ENCODE results near the gene CAPN12.
"Not testable (repeated sequence)": the region's sequence is repeated elsewhere in the genome, so short reads cannot be mapped to it uniquely, and the experiment has no call there.

CAPN12 gene

DNA sequence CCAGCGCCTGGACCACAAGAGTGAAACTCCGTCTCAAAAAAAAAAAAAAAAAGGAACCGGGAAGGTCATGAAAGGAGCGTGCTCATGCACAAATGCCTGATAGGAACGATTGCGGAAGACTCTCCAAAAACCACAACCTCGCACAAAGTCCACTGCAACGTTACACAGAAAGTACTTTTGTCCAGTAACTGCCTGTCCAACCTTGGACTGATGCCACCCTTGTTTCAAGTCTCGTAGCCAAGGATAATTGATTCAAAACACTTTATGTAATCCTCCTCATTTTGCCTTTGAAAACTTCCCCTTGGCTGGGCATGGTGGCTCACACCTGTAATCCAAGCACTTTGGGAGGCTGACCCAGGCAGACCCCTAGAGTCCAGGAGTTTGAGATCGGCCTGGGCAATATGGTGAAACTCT, 15.3 kb upstream of the CAPN12 start:
- no peak for DNase-seq
- no peaks in the 10 kb centered on the region for H3K9me3 ChIP-seq (ENCODE audit: severe bottlenecking)
- TF ChIP-seq, protein P1, sequence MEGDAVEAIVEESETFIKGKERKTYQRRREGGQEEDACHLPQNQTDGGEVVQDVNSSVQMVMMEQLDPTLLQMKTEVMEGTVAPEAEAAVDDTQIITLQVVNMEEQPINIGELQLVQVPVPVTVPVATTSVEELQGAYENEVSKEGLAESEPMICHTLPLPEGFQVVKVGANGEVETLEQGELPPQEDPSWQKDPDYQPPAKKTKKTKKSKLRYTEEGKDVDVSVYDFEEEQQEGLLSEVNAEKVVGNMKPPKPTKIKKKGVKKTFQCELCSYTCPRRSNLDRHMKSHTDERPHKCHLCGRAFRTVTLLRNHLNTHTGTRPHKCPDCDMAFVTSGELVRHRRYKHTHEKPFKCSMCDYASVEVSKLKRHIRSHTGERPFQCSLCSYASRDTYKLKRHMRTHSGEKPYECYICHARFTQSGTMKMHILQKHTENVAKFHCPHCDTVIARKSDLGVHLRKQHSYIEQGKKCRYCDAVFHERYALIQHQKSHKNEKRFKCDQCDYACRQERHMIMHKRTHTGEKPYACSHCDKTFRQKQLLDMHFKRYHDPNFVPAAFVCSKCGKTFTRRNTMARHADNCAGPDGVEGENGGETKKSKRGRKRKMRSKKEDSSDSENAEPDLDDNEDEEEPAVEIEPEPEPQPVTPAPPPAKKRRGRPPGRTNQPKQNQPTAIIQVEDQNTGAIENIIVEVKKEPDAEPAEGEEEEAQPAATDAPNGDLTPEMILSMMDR (IDR thresholded peaks at IDR 0.05; ENCODE audit: low read depth, low read length): no peak
- H3K27ac ChIP-seq: no peak overlapping the region
- no peak overlapping the region for H3K4me3 ChIP-seq (ENCODE audit: low read depth, low read length)
- H3K36me3 ChIP-seq: no peaks in the 10 kb centered on the region
- no peaks in the 10 kb centered on the region for H3K27me3 ChIP-seq (ENCODE audit: insufficient read depth, low read depth, severe bottlenecking)

DNA sequence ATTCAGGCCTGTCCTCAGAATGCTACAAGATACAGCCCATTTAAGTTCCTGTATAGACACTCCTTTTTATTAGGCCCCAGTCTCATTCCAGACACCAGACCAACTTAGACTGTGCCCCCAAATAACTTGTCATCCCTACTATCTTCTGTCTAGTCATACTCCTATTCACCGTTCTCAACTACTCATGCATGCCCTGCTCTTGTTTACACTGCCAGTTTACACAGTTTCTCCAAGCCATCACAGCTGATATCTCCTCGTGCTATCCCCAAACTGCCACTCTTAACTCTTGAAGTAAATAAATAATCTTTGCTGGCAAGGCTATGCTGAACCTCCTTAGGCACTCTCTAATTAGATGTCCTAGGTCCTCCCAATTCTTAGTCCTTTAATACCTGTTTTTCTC, 9.9 kb upstream of the CAPN12 start:
- not testable (repeated sequence) for H3K36me3 ChIP-seq; H3K9me3 ChIP-seq (ENCODE audit: severe bottlenecking); H3K27me3 ChIP-seq (ENCODE audit: insufficient read depth, low read depth, severe bottlenecking); DNase-seq; H3K4me3 ChIP-seq (ENCODE audit: low read depth, low read length); H3K27ac ChIP-seq

DNA sequence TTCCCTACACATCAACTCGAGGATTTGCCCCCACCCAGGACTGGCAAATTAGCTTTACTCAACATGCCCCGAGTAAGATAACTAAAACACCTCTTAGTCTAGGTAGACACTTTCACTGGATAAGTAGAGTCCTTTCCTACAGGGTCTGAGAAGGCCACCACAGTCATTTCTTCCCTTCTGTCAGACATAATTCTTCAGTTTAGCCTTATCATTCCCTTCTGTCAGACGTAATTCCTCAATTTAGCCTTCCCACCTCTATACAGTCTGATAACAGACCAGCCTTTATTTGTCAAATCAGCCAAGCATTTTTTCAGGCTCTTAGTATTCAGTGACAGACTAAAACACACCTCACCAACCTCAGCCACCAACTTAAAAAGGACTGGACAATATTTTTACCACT, 9.5 kb upstream of the CAPN12 start:
- not testable (repeated sequence) for H3K9me3 ChIP-seq (ENCODE audit: severe bottlenecking); H3K4me3 ChIP-seq (ENCODE audit: low read depth, low read length); H3K27me3 ChIP-seq (ENCODE audit: insufficient read depth, low read depth, severe bottlenecking); H3K27ac ChIP-seq; H3K36me3 ChIP-seq; DNase-seq

DNA sequence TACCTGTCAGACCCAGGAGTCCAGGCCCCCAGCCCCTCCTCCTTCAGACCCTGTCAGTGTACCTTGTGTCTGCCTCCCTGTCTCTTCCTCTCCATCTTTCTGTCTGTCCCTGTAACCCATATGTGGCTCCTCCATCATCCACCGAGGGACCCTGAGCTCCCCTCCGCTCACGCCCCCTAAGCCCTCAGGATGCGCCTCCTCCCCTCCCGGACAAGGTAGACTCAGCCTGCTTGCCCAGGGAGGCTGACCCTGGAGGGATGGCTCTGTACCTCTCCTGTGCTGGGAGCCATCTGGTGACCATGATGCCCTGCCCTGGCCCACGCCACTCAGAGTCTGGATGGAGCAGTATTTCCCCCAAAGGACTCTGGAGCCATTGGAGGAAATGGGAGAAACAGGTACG, 1.0 kb upstream of the CAPN12 start:
- DNase-seq: no peak
- no peaks in the 10 kb centered on the region for H3K9me3 ChIP-seq (ENCODE audit: severe bottlenecking)
- TF ChIP-seq, protein P1 (IDR thresholded peaks at IDR 0.05; ENCODE audit: low read depth, low read length): no peak
- H3K27me3 ChIP-seq (ENCODE audit: insufficient read depth, low read depth, severe bottlenecking): no peaks in the 10 kb centered on the region
- H3K4me3 ChIP-seq (ENCODE audit: low read depth, low read length): no peak overlapping the region
- no peak overlapping the region for H3K27ac ChIP-seq
- H3K36me3 ChIP-seq: no peaks in the 10 kb centered on the region

DNA sequence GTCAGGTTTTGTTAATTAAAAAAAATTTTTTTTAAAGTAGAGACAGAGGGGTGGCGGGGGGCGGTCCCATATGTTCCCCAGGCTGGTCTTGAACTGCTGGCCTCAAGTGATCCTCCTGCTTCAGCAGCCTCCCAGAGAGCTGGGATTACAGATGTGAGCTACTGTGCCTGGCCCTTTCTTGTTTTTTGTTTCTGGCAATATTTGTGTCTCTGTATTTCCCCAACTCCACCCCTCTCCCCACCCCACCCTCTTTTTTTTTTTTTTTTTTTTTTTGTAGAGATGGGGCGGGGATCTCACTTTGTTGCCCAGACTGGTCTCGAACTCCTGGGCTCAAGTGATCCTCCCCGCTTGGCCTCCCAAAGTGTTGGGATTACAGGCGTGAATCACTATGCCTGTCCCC, 600 bp upstream of the CAPN12 start:
- H3K36me3 ChIP-seq: no peaks in the 10 kb centered on the region
- H3K27me3 ChIP-seq (ENCODE audit: insufficient read depth, low read depth, severe bottlenecking): no peaks in the 10 kb centered on the region
- no peak for DNase-seq
- no peak overlapping the region for H3K4me3 ChIP-seq (ENCODE audit: low read depth, low read length)
- H3K27ac ChIP-seq: no peak overlapping the region
- H3K9me3 ChIP-seq (ENCODE audit: severe bottlenecking): no peaks in the 10 kb centered on the region
- TF ChIP-seq, protein P1 (IDR thresholded peaks at IDR 0.05; ENCODE audit: low read depth, low read length): no peak

DNA sequence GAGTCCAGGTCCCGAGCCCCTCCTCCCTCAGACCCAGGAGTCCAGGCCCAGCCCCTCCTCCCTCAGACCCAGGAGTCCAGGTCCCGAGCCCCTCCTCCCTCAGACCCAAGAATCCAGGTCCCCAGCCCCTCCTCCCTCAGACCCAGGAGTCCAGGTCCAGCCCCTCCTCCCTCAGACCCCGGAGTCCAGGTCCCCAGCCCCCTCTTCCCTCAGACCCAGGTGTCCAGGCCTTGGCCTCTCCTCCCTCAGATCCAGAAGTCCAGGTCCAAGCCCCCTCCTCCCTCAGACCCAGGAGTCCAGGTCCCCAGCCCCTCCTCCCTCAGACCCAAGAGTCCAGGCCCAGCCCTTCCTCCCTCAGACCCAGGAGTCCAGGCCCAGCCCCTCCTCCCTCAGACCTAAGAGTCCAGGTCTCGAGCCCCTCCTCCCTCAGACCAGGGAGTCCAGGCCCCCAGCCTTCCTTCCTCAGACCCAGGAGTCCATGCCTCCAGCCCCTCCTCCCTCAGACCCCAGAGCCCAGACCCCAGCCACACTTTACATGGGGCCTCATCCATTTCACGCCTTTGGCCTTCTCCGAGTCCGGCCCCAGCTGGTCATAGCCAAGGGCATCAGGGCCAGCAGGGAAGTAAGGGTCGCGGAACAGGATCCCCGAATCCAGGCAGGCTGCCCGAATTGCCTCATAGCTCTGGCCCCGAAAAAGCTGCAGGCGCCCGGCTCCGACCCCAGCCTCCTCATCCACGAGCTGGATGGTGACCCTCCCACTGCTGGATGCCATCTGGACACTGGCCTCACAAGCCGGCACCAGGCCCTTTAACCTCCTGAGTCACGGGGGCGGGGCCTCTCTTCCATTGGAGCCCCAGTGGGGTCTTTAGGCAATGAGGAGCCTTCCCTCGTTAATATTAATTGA, 628 bp downstream of the CAPN12 start:
- Histone ChIP-seq H3K27ac (no peak overlapping the region), H3K9me3 (ENCODE audit: severe bottlenecking) (no peaks in the 10 kb centered on the region), H3K27me3 (ENCODE audit: insufficient read depth, low read depth, severe bottlenecking) (no peaks in the 10 kb centered on the region), H3K4me3 (ENCODE audit: low read depth, low read length) (no peak overlapping the region), H3K36me3 (no peaks in the 10 kb centered on the region)
- TF ChIP-seq, protein P1 (IDR thresholded peaks at IDR 0.05; ENCODE audit: low read depth, low read length): no peak
- no peak for DNase-seq

DNA sequence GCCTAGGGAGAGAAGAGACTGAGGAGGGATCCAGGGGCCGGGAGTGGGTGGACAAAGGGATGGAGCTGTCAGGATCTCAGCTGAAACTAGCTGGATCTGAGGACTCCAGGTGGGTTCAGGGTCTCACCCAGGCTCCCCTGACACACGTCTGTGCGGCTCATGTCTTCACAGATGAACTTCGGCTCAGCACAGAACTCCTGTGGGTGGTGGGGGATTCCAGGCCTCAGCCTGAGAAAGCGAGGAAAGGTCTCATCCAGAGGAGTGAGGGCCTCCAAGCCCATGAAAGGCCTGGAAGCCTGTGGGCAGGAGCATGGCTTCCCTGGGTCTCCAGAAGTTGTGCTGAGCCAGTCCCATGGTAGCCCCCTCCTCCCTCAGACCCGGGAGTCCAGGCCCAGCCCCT, 1.4 kb downstream of the CAPN12 start:
- H3K36me3 ChIP-seq: no peaks in the 10 kb centered on the region
- H3K27me3 ChIP-seq (ENCODE audit: insufficient read depth, low read depth, severe bottlenecking): no peaks in the 10 kb centered on the region
- TF ChIP-seq, protein P1 (IDR thresholded peaks at IDR 0.05; ENCODE audit: low read depth, low read length): no peak
- H3K9me3 ChIP-seq (ENCODE audit: severe bottlenecking): no peaks in the 10 kb centered on the region
- no peak overlapping the region for H3K27ac ChIP-seq
- no peak overlapping the region for H3K4me3 ChIP-seq (ENCODE audit: low read depth, low read length)
- DNase-seq: no peak

Measured in WERI-Rb-1 (cell line).